Measurements from ENCODE around the gene NOL4L. TPM values are rescaled to one million over a fixed set of nuclear protein-coding genes. Genes with fewer than 3 reads are reported as not detected.

Gene NOL4L
- total and polyA plus RNA-seq, 11 donors = 2.6 to 15.0 (median 6.7) TPM

DNA sequence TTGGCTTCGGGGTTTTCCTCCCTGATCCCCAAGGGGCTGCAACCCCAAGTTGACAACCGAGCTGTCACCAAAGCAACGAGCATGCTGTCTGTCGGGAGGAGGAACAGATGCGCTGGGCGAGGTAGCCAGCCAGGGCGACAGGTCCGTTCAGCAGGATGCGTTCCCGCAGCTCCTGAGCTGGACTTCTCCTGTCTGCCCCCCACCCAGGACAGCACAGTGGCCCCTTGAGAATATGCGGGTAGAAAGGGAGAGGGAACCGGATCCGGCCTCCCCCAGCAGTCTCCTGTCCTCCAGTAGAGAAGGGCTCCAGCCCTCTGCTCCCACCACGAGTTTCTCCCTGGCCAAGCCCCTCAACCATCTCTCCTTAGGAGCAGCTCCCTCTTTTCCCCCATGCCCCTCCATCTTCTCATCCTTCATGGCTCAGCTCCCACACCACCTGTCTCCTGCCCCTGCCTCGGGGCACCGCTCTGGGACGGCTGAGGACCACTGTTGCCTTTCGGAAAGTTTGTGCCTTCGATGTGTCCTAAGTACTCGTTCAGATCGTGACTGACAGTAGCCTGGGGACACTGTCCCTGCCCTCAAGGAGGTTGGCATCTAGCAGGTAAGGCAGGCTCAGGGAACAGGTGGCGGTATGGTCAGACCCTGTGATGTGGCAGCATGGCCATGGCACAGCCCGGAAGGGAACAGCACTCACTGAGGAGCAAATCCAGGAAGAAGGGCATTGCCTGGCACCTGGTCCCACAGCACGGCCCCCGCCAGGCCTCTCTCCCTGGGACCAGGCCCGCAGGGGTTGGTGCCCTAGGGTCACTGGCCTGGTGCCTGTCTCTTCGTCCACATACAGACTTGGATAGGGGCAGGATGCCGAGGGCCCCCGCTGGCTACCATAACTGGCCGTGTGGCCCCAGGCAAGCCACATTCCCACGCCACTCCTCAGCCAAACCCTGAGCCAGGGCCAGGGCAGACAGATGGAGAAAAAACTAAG, 130.7 kb downstream of the NOL4L start:
- intact Hi-C loops (cut with DNase I) = loop anchor here in 4 of 10 donors (5.0 to 10.0 kb wide), 3 partner anchors 117 to 620 kb away; no protein-coding TSS in a partner anchor
- Histone ChIP-seq H3K4me3 (no peak overlapping the region), H3K4me1 (peaks cover 0 to 46% (median 30%) of the 10 kb centered on the region in 12 donors), H3K36me3 (peaks cover 0 to 48% (median 25%) of the 10 kb centered on the region in 9 donors), H3K27ac (no peak overlapping the region), H3K9me3 (no peaks in the 10 kb centered on the region), H3K27me3 (no peaks in the 10 kb centered on the region)
- 88 to 90% (median 89%) methylated on average over 23 to 31 of the region's 31 CpGs for WGBS, 4 donors
- ATAC-seq (no peak), DNase-seq (peak in 2 of 5 donors; percentile 18 to 35)
- TF ChIP-seq, protein P1, sequence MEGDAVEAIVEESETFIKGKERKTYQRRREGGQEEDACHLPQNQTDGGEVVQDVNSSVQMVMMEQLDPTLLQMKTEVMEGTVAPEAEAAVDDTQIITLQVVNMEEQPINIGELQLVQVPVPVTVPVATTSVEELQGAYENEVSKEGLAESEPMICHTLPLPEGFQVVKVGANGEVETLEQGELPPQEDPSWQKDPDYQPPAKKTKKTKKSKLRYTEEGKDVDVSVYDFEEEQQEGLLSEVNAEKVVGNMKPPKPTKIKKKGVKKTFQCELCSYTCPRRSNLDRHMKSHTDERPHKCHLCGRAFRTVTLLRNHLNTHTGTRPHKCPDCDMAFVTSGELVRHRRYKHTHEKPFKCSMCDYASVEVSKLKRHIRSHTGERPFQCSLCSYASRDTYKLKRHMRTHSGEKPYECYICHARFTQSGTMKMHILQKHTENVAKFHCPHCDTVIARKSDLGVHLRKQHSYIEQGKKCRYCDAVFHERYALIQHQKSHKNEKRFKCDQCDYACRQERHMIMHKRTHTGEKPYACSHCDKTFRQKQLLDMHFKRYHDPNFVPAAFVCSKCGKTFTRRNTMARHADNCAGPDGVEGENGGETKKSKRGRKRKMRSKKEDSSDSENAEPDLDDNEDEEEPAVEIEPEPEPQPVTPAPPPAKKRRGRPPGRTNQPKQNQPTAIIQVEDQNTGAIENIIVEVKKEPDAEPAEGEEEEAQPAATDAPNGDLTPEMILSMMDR (IDR thresholded peaks at IDR 0.05) = no peak
- TF ChIP-seq POLR2A (IDR thresholded peaks at IDR 0.05) = no peak

DNA sequence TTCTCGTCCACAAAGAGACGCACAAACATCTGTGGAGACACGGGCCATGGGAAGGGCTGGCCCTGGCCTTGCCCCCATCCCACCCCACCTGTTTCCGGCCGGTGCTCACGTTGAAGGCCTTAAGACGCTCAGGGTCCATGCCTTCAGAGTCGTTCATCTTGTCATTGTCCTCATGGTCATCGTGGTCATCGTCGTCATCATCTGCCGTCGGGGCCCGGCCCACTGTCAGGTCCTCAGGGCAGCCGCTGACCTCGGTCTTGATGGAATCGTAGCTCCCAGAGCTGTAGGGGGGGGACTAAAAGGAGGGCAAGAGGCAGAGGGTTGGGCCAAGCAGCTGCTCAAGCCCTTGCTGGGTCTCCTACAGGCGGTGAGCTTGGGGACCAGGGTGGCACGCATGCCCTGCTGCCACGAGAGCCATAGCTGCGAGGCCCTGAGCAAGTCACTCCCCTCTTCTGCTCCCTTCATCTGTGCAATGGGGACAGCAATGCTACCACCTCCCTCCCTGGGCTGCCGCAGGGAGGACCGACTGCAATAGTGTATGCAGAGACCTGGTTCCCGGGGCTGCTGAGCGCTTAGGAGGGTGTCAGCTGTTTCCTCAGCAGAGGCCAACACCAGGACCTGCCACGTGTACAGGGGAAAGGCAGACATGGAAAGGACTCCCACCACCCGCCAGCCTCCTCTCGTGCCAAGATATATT, 131.5 kb downstream of the NOL4L start:
- ATAC-seq (no peak), DNase-seq (peak in 1 of 5 donors; percentile 48)
- no peak for TF ChIP-seq POLR2A (IDR thresholded peaks at IDR 0.05)
- TF ChIP-seq, protein P1 (IDR thresholded peaks at IDR 0.05) = no peak
- Histone ChIP-seq H3K36me3 (peaks cover 0 to 50% (median 25%) of the 10 kb centered on the region in 9 donors), H3K4me1 (peaks cover 0 to 55% (median 38%) of the 10 kb centered on the region in 12 donors), H3K4me3 (no peak overlapping the region), H3K27ac (no peak overlapping the region), H3K27me3 (no peaks in the 10 kb centered on the region), H3K9me3 (no peaks in the 10 kb centered on the region)
- intact Hi-C loops (cut with DNase I) = loop anchor here in 4 of 10 donors (10.0 kb wide), 2 partner anchors 119 to 619 kb away; no protein-coding TSS in a partner anchor
- 87 to 92% (median 90%) methylated on average over 20 to 28 of the region's 28 CpGs for WGBS, 4 donors

DNA sequence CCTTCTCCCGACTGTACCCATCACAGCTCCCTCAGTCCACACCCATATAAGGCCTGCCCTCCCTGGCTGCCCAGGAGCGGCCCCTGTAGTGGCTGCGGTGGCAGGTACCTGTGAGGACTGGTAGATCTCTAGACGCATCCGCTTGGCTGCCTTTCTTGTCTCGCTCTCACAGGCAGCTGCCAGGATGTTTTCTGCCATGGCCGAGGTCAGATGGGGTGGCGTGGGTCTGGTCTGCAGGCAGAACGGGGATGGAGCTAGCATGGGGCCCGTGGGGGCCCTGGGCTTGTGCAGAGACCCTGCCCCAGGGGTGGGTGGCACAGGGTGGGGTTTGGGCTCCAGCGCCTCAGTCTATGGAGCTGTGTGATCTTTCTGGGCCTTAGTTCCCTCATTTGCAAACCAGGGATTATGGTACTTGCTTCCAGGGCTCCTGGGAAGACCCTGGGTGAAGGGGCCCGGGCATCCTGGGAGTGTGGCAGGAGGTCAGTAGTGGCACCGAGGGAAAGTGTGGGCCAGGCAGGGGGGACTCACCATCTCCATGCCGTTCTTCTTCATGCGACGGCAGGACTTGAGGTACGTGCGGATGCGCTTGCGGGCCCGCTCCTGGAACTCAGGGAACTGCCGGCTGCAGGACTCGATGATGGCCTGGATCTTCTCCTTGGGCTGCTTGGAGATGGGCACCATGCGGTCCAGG, 132.2 kb downstream of the NOL4L start:
- peaks cover 0 to 56% (median 39%) of the 10 kb centered on the region in 12 donors for H3K4me1 ChIP-seq
- no peak overlapping the region for H3K4me3 ChIP-seq
- H3K9me3 ChIP-seq = no peaks in the 10 kb centered on the region
- ATAC-seq (no peak), DNase-seq (peak in 2 of 5 donors; percentile 24 to 45)
- TF ChIP-seq, protein P1 (IDR thresholded peaks at IDR 0.05) = no peak
- H3K36me3 ChIP-seq = peaks cover 0 to 51% (median 25%) of the 10 kb centered on the region in 9 donors
- intact Hi-C loops (cut with DNase I) = loop anchor here in 4 of 10 donors (10.0 kb wide), 2 partner anchors 118 to 618 kb away; no protein-coding TSS in a partner anchor
- no peak overlapping the region for H3K27ac ChIP-seq
- no peaks in the 10 kb centered on the region for H3K27me3 ChIP-seq
- WGBS, 4 donors = 93 to 96% (median 94%) methylated on average over 14 to 24 of the region's 24 CpGs
